OCI-LY7 (cell line): ENCODE results near the gene KLF8. TPM values are rescaled to one million over a fixed set of nuclear protein-coding genes. Genes with fewer than 3 reads are reported as not detected.

ENCODE experiments used
- BruUV-seq: library from RNA; stranded (reverse); fragments of 400-500 nt; replicated peaks from 2 replicates; lab custom pipeline; 2021; lab: Mats Ljungman, UMichigan
- CTCF ChIA-PET: fragments of 300-600 bp; sonication (Branson Sonifier 250); formaldehyde crosslinking; loops from one replicate; lab custom pipeline; 2022; ENCODE audit warnings: antibody characterized with exemption; ENCODE audit not compliant: unreplicated experiment; lab: Charles Lee
- POLR2A ChIA-PET: fragments of 300-600 bp; sonication (Branson Sonifier 250); formaldehyde crosslinking; loops from one replicate; lab custom pipeline; 2022; ENCODE audit warnings: antibody characterized with exemption; lab: Charles Lee
- DNase-seq: peaks from one replicate; pipeline ENCODE4 v3.0.0-alpha.2; 2015; ENCODE audit warnings: low spot score
- H2AFZ ChIP-seq: fragments of 200-600 bp; sonication (generic), shearing (Covaris generic); 2 replicates; pipeline ENCODE4 v1.6.1; 2014; ENCODE audit warnings: mild to moderate bottlenecking, antibody characterized with exemption, low read length, moderate library complexity
- H3K27ac ChIP-seq: fragments of 200-600 bp; sonication (generic); 2 replicates; pipeline ENCODE4 v1.5.1; 2014; ENCODE audit warnings: mixed run types, low read depth, mild to moderate bottlenecking, moderate library complexity, low read length, inconsistent platforms; ENCODE audit not compliant: poor library complexity, severe bottlenecking
- H3K36me3 ChIP-seq: fragments of 200-600 bp; sonication (generic); 2 replicates; pipeline ENCODE4 v1.6.1; 2014; ENCODE audit warnings: mild to moderate bottlenecking, antibody characterized with exemption, low read length, moderate library complexity, mixed read lengths; ENCODE audit not compliant: insufficient read depth
- H3K4me1 ChIP-seq: fragments of 200-600 bp; sonication (generic); 2 replicates; pipeline ENCODE4 v1.5.1; 2014; ENCODE audit warnings: mild to moderate bottlenecking, low read length; ENCODE audit not compliant: insufficient read depth, poor library complexity, severe bottlenecking
- H3K4me2 ChIP-seq: fragments of 200-600 bp; sonication (generic); 2 replicates; pipeline ENCODE4 v1.6.1; 2014; ENCODE audit warnings: mild to moderate bottlenecking, low read length
- H3K4me3 ChIP-seq: fragments of 200-600 bp; sonication (generic); 2 replicates; pipeline ENCODE4 v1.5.1; 2014; ENCODE audit warnings: mild to moderate bottlenecking, low read depth, low read length; ENCODE audit not compliant: poor library complexity, severe bottlenecking
- H3K79me2 ChIP-seq: fragments of 200-600 bp; sonication (generic); 2 replicates; pipeline ENCODE4 v1.6.1; 2016; ENCODE audit warnings: low read depth, mild to moderate bottlenecking, low read length, moderate library complexity, mixed read lengths; ENCODE audit not compliant: insufficient read depth
- H3K9me2 ChIP-seq: fragments of 200-600 bp; sonication (generic); 2 replicates; pipeline ENCODE4 v1.6.1; 2016; ENCODE audit warnings: mild to moderate bottlenecking, low read length, mixed read lengths; ENCODE audit not compliant: insufficient read depth
- H3K9me3 ChIP-seq: fragments of 200-600 bp; sonication (generic); 2 replicates; pipeline ENCODE4 v1.6.1; 2014; ENCODE audit warnings: mild to moderate bottlenecking, mixed run types, low read length, mixed read lengths
- H4K20me1 ChIP-seq: fragments of 200-600 bp; sonication (generic); 2 replicates; pipeline ENCODE4 v1.6.1; 2014; ENCODE audit warnings: mild to moderate bottlenecking, antibody characterized with exemption, low read length, moderate library complexity, mixed read lengths; ENCODE audit not compliant: insufficient read depth
- EZH2phosphoT487 ChIP-seq: fragments of 200-600 bp; sonication (generic); IDR thresholded peaks from 2 replicates; pipeline ENCODE4 v1.6.1; 2018; ENCODE audit warnings: low read depth, borderline replicate concordance, mild to moderate bottlenecking, mixed run types, antibody characterized with exemption, low read length, moderate library complexity, mixed read lengths
- intact Hi-C: fragments of 100-400 bp; cut with micrococcal nuclease; formaldehyde crosslinking; loops from one replicate; pipeline ENCODE4 v1.10.0; 2022; ENCODE audit not compliant: unreplicated experiment
- total RNA-seq, 2 experiments: library from RNA; depleted of rRNA in 1 of 2; stranded (reverse); fragments of >200 nt in 1 of 2; shearing (Covaris generic) in 1 of 2; gene quantifications; 2 replicates each; pipeline ENCODE4 v1.2.3, GENCODE V29; 2014 to 2022
- TF ChIP-seq, protein P1 (sequence below): fragments of 200-600 bp; sonication (generic); conservative IDR thresholded peaks from 2 replicates; pipeline ENCODE4 v1.5.1; 2014; ENCODE audit warnings: mild to moderate bottlenecking, antibody characterized with exemption, low read length, moderate library complexity, mixed read lengths

The KLF8 gene
- total RNA-seq, 2 experiments from 2014 or later: not detected

DNA sequence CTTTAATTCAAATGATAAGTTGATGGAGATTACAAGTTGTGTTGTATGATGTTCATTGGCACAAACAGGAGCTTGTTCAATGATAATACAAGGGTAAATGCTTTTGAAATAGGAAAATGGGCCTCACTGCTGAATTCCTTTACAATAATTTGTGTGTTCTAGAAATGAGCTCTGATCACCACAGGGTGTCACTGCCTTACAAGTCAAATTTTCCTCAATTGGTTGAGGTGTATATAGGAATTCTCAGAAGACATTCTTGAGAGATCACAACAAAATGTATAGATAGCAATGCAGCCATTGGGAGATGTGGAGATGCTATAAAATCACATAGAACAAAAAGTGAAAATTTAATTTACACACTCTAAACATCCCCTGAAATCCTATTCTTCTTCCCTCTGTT is 49.6 kb downstream of the KLF8 start:
- no peaks in the 10 kb centered on the region for H4K20me1 ChIP-seq
- BruUV-seq: no TSS peak
- no peaks in the 10 kb centered on the region for H3K9me3 ChIP-seq
- H3K4me1 ChIP-seq: no peaks in the 10 kb centered on the region
- TF ChIP-seq, protein P1, sequence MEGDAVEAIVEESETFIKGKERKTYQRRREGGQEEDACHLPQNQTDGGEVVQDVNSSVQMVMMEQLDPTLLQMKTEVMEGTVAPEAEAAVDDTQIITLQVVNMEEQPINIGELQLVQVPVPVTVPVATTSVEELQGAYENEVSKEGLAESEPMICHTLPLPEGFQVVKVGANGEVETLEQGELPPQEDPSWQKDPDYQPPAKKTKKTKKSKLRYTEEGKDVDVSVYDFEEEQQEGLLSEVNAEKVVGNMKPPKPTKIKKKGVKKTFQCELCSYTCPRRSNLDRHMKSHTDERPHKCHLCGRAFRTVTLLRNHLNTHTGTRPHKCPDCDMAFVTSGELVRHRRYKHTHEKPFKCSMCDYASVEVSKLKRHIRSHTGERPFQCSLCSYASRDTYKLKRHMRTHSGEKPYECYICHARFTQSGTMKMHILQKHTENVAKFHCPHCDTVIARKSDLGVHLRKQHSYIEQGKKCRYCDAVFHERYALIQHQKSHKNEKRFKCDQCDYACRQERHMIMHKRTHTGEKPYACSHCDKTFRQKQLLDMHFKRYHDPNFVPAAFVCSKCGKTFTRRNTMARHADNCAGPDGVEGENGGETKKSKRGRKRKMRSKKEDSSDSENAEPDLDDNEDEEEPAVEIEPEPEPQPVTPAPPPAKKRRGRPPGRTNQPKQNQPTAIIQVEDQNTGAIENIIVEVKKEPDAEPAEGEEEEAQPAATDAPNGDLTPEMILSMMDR: peak; percentile 53; the same call in 1 of the 2 replicates
- TF ChIP-seq EZH2phosphoT487: no peak
- POLR2A ChIA-PET: no interaction called here
- no peak overlapping the region for H3K4me2 ChIP-seq
- H3K36me3 ChIP-seq: no peaks in the 10 kb centered on the region
- no peaks in the 10 kb centered on the region for H3K79me2 ChIP-seq
- H3K27ac ChIP-seq: no peak overlapping the region
- CTCF ChIA-PET: no interaction called here
- peak; percentile 23 for DNase-seq
- no peak overlapping the region for H3K4me3 ChIP-seq
- no peaks in the 10 kb centered on the region for H3K9me2 ChIP-seq
- intact Hi-C loops: no loop called here
- no peak overlapping the region for H2AFZ ChIP-seq

DNA sequence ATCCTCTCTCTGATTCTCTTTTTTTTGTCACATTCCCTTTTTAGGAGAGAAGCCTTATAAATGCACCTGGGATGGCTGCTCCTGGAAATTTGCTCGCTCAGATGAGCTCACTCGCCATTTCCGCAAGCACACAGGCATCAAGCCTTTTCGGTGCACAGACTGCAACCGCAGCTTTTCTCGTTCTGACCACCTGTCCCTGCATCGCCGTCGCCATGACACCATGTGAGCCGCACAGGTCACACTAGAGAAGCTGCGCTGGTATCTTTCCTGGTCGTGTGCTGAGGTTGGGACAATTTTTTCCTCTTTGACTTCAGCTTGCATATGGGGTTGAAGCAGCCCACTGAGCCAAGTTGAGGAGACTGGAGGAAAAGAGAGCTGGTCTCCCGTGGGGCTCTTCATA is 52.1 kb downstream of the KLF8 start:
- POLR2A ChIA-PET: interaction anchor here (1.2 kb wide), 1 partner anchor 16 kb away, joined by 4 read pairs; no protein-coding TSS in a partner anchor
- Histone ChIP-seq H3K79me2 (no peaks in the 10 kb centered on the region), H3K9me2 (no peaks in the 10 kb centered on the region), H2AFZ (no peak overlapping the region), H4K20me1 (no peaks in the 10 kb centered on the region), H3K36me3 (no peaks in the 10 kb centered on the region), H3K4me3 (no peak overlapping the region), H3K27ac (no peak overlapping the region), H3K4me1 (no peaks in the 10 kb centered on the region), H3K4me2 (no peak overlapping the region), H3K9me3 (no peaks in the 10 kb centered on the region)
- CTCF ChIA-PET: no interaction called here
- DNase-seq: no peak
- TF ChIP-seq EZH2phosphoT487: no peak
- TF ChIP-seq, protein P1: no peak
- intact Hi-C loops: no loop called here
- BruUV-seq: no TSS peak

DNA sequence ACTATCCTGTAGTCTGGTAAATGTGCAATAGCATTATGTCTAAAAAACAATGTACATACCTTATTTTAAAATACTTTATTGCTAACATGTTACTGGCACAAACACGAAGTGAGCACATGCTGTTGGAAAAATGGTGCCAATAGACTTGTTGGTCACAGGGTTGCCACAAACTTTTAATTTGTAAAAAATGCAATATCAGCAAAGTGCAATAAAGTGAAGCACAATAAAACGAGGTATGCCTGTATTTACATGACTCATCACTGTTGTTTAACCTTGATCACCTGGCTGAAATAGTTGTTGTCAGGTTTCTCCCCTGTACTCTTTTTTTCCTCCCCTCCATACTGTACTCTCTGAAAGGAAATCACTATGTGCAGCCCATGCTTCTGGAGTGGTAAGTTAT is 56.5 kb downstream of the KLF8 start:
- intact Hi-C loops: no loop called here
- no peaks in the 10 kb centered on the region for H3K36me3 ChIP-seq
- no peak overlapping the region for H3K27ac ChIP-seq
- TF ChIP-seq, protein P1: no peak
- no peak for TF ChIP-seq EZH2phosphoT487
- no peaks in the 10 kb centered on the region for H4K20me1 ChIP-seq
- H3K4me1 ChIP-seq: no peaks in the 10 kb centered on the region
- H3K4me2 ChIP-seq: no peak overlapping the region
- BruUV-seq: no TSS peak
- no peaks in the 10 kb centered on the region for H3K79me2 ChIP-seq
- no peaks in the 10 kb centered on the region for H3K9me3 ChIP-seq
- CTCF ChIA-PET: no interaction called here
- no peaks in the 10 kb centered on the region for H3K9me2 ChIP-seq
- H2AFZ ChIP-seq: no peak overlapping the region
- POLR2A ChIA-PET: no interaction called here
- no peak for DNase-seq
- no peak overlapping the region for H3K4me3 ChIP-seq
